ENCODE results near the gene ARF3. TPM values are rescaled to one million over a fixed set of nuclear protein-coding genes. Genes with fewer than 3 reads are reported as not detected.

ARF3 gene
- 79.4 TPM for total RNA-seq
- polyA plus RNA-seq: 10 to 100 TPM; 21.2 to 30.5 (median 23.6) TPM

DNA sequence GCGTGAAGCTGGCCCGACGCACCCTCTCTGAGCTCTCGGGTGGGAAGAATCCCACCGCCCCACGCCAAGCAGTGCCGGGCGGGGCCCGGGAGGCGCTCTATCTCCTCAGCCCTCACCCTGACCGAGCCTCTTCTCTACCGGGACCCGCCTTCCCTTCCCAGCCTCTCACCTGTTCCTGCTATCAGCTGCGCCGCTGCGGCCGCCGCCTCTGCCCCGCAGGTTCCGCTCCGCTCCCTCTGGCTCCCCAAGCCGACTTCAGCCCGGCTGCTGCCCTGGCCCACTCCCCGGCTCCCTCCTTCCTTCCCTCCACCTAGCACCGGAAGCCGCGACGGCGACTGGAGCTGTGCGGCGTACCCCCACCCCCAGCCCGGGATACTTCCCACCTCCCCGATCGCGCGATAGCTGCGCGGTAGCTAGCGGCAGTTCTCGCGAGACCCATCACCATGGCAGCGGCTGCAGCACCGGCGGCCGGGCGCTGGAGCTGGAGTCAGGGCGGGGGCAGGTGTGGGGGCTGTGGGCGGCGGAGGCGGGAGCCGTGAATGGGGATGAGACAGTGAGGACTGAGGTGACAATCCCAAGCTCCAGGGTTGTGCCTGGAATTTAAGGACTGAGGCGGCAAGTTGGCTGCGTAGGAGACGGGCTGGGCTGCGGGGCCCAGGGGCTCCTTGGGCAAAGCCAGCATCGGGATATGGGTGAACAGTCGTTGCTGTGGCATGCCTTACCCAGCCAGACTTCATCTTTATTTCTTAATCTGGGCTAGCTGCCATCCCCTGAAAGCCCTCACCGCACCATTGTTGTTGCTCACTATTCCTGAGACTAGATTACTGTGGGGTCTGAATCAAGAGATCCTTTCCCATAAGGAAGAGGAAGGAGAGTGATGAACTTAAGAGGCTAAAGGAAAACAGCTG, at the start of gene ARF3:
Gene ARF3, minus strand, starts transcription at position 347 of the 908 bp plus-strand sequence. CDS start 16,392 bp downstream, outside the sequence.
- H3K27ac Mint-ChIP-seq: peak within 1 kb of the TSS; percentile 82 to 97 (median 90)
- H3K27ac ChIP-seq (ENCODE audit: insufficient read depth, low read length, poor library complexity, severe bottlenecking): peak within 1 kb of the TSS; percentile 62
- H3K4me3 ChIP-seq (ENCODE audit: low read depth, low read length): peak within 1 kb of the TSS; percentile 76
- peaks cover 25% of the 10 kb centered on the region for H3K27me3 Mint-ChIP-seq
- no peaks in the 10 kb centered on the region for H3K9me3 ChIP-seq (ENCODE audit: control insufficient read depth in 2 of 2, low read length in 2 of 2)
- peaks cover 2% of the 10 kb centered on the region for H3K36me3 ChIP-seq (ENCODE audit: control insufficient read depth, insufficient read depth, low read length)
- peaks cover 13 to 51% (median 35%) of the 10 kb centered on the region in 4 donors for H3K4me1 Mint-ChIP-seq
- peaks cover 11% of the 10 kb centered on the region for H3K27me3 ChIP-seq (ENCODE audit: control insufficient read depth, insufficient read depth, low read length)
- peaks cover 3% of the 10 kb centered on the region for H3K36me3 Mint-ChIP-seq
- H3K4me1 ChIP-seq (ENCODE audit: control insufficient read depth, insufficient read depth, low read length, poor library complexity, severe bottlenecking): peaks cover 26% of the 10 kb centered on the region
- DNase-seq (peak; percentile 91 to 94 (median 92)), ATAC-seq (ENCODE audit: low read depth in 2 of 2) (peak; percentile 93 to 95)
- peak within 1 kb of the TSS; percentile 91 to 100 (median 96) for H3K4me3 Mint-ChIP-seq
- H3K9me3 Mint-ChIP-seq: no peaks in the 10 kb centered on the region

DNA sequence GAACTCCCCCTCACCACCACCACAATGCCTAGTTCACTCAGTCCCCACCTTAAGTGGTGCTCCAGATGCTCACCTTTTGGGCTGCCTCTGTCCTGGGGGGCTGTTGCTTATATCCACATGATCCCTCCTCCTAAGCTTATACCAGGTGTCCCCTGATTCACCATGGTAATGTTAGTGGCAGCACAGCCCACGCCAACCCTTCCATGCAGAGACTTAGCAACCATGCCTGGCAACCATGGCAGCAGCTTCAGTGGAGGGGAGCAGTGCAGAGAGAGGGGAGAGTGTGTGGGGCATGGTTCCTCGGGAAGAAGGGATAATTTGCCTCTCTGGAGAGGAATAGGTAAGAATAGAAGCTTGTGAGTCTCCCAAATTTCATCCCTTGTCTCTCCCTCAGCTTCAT, 43.1 kb upstream of the ARF3 start:
- Histone ChIP-seq H3K9me3 (ENCODE audit: control insufficient read depth in 2 of 2, low read length in 2 of 2) (no peaks in the 10 kb centered on the region), H3K27me3 (ENCODE audit: control insufficient read depth, insufficient read depth, low read length) (peaks cover 17% of the 10 kb centered on the region), H3K27ac (ENCODE audit: insufficient read depth, low read length, poor library complexity, severe bottlenecking) (no peak overlapping the region), H3K4me3 (ENCODE audit: low read depth, low read length) (no peak overlapping the region), H3K36me3 (ENCODE audit: control insufficient read depth, insufficient read depth, low read length) (peaks cover 43% of the 10 kb centered on the region), H3K4me1 (ENCODE audit: control insufficient read depth, insufficient read depth, low read length, poor library complexity, severe bottlenecking) (peaks cover 36% of the 10 kb centered on the region)
- Mint-ChIP-seq H3K4me3 (no peak overlapping the region), H3K27me3 (peaks cover 51% of the 10 kb centered on the region), H3K9me3 (no peaks in the 10 kb centered on the region), H3K27ac (peak overlapping the region in 1 of 3 donors; percentile 51), H3K36me3 (peaks cover 47% of the 10 kb centered on the region), H3K4me1 (peaks cover 0 to 41% (median 18%) of the 10 kb centered on the region in 4 donors)
- ATAC-seq (ENCODE audit: low read depth in 2 of 2): no peak
- no peak for DNase-seq

DNA sequence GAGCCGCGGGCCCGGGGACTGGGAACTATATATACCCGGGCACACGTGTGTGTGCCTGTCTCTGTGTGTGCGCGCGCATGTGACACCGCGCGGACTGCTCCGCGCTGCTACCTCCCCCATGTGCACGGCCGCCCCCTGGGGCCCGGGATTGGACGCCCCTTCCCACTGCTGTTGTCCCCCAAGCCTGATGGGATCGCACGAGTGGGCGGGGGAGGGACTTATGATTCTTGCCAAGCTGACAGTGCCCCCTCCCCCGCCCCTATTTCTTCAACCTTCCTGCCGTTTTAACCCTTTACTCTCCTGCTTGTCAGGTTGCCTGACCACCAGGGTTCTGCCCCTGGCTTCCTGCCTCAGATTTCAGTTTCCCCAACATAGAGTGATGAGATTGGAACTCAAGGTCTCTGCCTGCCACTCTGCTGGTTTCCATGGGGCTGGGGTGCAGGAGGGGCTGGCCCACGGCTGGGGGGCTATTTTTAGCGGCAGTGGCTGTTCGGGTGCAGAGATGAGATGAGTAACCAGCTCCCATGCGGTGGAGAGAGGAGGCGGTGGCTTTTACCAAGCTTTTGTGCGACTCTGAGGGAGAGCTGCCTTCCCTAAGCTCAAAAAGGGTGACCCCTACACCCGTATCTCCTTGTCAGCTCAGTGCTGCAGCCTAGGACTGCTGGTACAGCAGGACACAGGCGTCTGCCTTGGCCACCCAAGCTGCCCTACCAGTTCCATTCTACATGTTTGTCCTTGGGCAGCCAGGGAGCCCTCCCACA, 42.3 kb upstream of the ARF3 start, which contains the start of gene DDN:
Gene DDN, minus strand, starts transcription at position 5 of the 761 bp plus-strand sequence. CDS start 88 bp downstream, outside the sequence.
- ATAC-seq (ENCODE audit: low read depth in 2 of 2) (peak; percentile 45 to 54), DNase-seq (peak; percentile 27 to 53 (median 38))
- Mint-ChIP-seq H3K4me1 (peaks cover 0 to 45% (median 21%) of the 10 kb centered on the region in 4 donors), H3K4me3 (peak within 1 kb of the TSS; percentile 62 to 79 (median 76)), H3K36me3 (peaks cover 39% of the 10 kb centered on the region), H3K9me3 (no peaks in the 10 kb centered on the region), H3K27ac (peak within 1 kb of the TSS in 1 of 3 donors; percentile 51), H3K27me3 (peaks cover 57% of the 10 kb centered on the region)
- Histone ChIP-seq H3K9me3 (ENCODE audit: control insufficient read depth in 2 of 2, low read length in 2 of 2) (no peaks in the 10 kb centered on the region), H3K4me3 (ENCODE audit: low read depth, low read length) (no peak within 1 kb of the TSS), H3K36me3 (ENCODE audit: control insufficient read depth, insufficient read depth, low read length) (peaks cover 36% of the 10 kb centered on the region), H3K4me1 (ENCODE audit: control insufficient read depth, insufficient read depth, low read length, poor library complexity, severe bottlenecking) (peaks cover 41% of the 10 kb centered on the region), H3K27me3 (ENCODE audit: control insufficient read depth, insufficient read depth, low read length) (peaks cover 17% of the 10 kb centered on the region), H3K27ac (ENCODE audit: insufficient read depth, low read length, poor library complexity, severe bottlenecking) (no peak within 1 kb of the TSS)

DNA sequence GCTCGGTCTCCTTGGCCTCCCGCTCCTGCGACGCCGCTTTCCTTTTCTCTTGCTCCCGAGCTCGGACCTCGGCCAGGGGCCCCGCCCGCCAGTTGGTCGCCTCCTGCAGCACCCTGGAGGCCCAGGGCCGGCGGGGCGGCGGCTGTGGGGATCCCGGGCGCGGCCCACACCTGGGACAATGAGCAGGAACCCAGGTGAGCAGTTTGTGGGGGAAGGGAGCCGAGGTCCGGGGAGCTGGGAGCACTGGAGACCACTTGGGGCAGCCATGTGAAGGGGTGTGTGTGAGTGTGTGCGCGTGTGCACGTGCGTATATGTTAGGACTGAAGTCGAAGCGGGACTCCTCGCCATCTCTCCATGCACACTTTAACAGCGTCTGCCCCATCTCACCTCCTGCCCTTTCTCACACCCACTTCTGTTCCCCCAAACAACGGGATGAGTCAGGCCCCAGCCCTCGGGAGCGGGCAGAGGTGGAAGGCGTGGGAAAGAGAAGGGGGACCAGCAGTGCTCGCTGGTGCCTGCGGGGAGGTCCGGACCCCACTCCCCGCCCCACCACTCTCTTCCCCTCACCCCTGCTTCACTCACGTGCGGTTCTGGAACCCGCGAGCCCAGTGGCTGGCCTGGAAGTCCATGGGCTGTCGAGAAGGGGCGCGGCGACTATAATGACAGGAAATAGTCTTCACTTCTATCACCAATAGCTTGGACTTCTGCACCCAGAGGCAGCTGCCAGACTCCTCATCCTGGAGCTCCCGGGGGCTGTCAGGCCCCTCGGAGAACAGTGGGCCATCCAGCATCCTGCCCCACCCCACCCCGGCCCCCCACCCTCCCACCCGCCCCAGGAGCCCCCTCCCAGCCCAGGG, 41.4 kb upstream of the ARF3 start:
- H3K4me3 Mint-ChIP-seq: peak overlapping the region; percentile 35 to 79 (median 68)
- Histone ChIP-seq H3K27ac (ENCODE audit: insufficient read depth, low read length, poor library complexity, severe bottlenecking) (no peak overlapping the region), H3K27me3 (ENCODE audit: control insufficient read depth, insufficient read depth, low read length) (peaks cover 25% of the 10 kb centered on the region), H3K9me3 (ENCODE audit: control insufficient read depth in 2 of 2, low read length in 2 of 2) (no peaks in the 10 kb centered on the region), H3K4me1 (ENCODE audit: control insufficient read depth, insufficient read depth, low read length, poor library complexity, severe bottlenecking) (peaks cover 41% of the 10 kb centered on the region), H3K36me3 (ENCODE audit: control insufficient read depth, insufficient read depth, low read length) (peaks cover 27% of the 10 kb centered on the region), H3K4me3 (ENCODE audit: low read depth, low read length) (no peak overlapping the region)
- peaks cover 33% of the 10 kb centered on the region for H3K36me3 Mint-ChIP-seq
- no peaks in the 10 kb centered on the region for H3K9me3 Mint-ChIP-seq
- H3K27ac Mint-ChIP-seq: no peak overlapping the region
- no peak for DNase-seq
- ATAC-seq (ENCODE audit: low read depth in 2 of 2): peak in 1 of 2 donors; percentile 3
- H3K4me1 Mint-ChIP-seq: peaks cover 0 to 45% (median 21%) of the 10 kb centered on the region in 4 donors
- peaks cover 65% of the 10 kb centered on the region for H3K27me3 Mint-ChIP-seq

DNA sequence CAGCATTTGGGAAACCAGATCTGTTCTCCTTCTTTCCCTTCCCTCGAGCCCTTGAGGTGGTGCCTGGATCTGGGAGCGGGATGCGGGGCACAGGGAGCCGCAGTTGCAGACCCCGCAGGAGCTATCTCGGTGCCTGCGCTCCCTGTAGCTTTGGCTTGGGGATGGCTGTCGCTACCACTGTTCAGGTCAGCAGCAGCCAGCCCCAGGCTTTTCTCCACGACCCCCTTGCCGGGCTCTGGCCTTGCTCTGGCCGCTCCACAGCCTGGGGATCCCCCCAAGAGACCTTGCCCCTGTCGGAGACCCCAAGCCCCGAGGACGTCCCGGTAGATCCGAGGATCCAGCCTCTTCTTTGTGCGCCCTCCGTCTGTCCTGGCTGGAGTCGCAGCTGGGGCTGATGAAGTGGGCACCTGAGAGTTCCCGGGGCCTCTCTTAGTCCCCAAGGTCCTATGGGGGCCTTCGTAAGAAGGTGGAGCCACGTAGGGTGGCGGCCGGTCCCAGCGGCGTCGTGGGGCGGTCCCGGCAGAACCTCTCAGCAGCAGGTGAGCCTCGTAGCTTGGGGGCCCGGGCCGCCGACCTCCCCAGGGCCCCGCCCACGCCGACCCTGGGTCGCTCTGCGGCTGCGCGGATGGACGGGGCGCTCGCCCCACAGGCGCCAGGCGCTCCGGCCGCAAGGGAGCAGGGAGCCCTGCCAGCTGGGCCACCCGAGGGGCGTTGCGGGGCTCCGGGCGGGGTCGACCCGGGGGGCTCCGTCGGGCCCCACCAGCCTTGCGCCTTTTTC, 40.6 kb upstream of the ARF3 start:
- Histone ChIP-seq H3K36me3 (ENCODE audit: control insufficient read depth, insufficient read depth, low read length) (peaks cover 19% of the 10 kb centered on the region), H3K27ac (ENCODE audit: insufficient read depth, low read length, poor library complexity, severe bottlenecking) (no peak overlapping the region), H3K4me3 (ENCODE audit: low read depth, low read length) (no peak overlapping the region), H3K4me1 (ENCODE audit: control insufficient read depth, insufficient read depth, low read length, poor library complexity, severe bottlenecking) (peaks cover 41% of the 10 kb centered on the region), H3K27me3 (ENCODE audit: control insufficient read depth, insufficient read depth, low read length) (peaks cover 30% of the 10 kb centered on the region), H3K9me3 (ENCODE audit: control insufficient read depth in 2 of 2, low read length in 2 of 2) (no peaks in the 10 kb centered on the region)
- H3K4me1 Mint-ChIP-seq: peaks cover 0 to 45% (median 21%) of the 10 kb centered on the region in 4 donors
- peak in 1 of 3 donors; percentile 20 for DNase-seq
- H3K27me3 Mint-ChIP-seq: peaks cover 73% of the 10 kb centered on the region
- H3K9me3 Mint-ChIP-seq: no peaks in the 10 kb centered on the region
- H3K36me3 Mint-ChIP-seq: peaks cover 26% of the 10 kb centered on the region
- no peak overlapping the region for H3K27ac Mint-ChIP-seq
- peak overlapping the region in 3 of 4 donors; percentile 73 to 81 (median 75) for H3K4me3 Mint-ChIP-seq
- no peak for ATAC-seq (ENCODE audit: low read depth in 2 of 2)

DNA sequence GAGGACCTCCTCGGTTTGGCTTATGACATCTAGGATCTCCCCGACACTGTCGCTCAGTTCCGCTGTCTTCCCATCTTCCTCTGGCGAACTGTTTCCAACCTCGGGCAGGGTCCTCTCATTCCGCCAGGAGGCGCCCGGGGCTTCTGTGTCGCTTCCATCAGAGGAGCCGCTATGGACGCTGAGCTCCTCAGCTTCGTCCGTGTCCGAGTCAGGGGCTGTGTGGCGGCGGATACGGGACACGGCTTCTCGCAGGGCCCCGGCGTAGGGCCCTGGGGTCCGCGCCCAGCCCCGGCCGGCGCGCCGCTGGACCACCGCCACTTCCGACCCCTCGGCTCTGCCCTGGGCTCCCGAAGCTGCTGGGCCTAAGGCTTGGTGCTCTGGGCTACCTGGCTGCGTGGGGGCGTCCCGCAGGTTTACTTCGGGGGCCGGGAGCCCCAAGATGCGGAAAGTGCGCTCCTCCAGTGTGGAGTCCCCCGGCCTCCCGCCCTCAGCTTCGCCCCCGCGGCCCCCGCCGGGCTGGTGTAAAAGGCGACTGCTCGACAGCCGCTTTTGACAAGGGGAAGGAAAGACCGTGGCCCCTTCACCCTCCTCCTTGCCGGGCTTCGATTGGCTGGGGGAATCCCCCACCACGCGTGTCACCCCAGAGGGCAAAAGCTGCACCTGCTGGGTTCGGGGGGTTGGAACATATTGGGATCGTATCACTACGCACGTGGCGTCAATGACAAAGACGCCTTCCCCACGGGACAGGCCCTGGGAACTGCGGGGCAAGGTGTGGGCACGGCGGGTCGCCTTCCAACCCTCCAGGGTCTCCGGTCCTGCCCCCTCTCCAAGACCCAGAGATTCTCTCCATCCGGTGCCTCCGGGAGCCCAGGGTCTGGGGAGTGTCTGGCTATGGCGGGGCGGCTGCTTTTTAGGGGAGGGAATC, 39.8 kb upstream of the ARF3 start:
- Mint-ChIP-seq H3K4me1 (peaks cover 0 to 45% (median 20%) of the 10 kb centered on the region in 4 donors), H3K9me3 (no peaks in the 10 kb centered on the region), H3K27ac (peak overlapping the region in 1 of 3 donors; percentile 21), H3K36me3 (peaks cover 17% of the 10 kb centered on the region), H3K27me3 (peaks cover 73% of the 10 kb centered on the region), H3K4me3 (peak overlapping the region; percentile 8 to 81 (median 74))
- Histone ChIP-seq H3K36me3 (ENCODE audit: control insufficient read depth, insufficient read depth, low read length) (peaks cover 11% of the 10 kb centered on the region), H3K9me3 (ENCODE audit: control insufficient read depth in 2 of 2, low read length in 2 of 2) (no peaks in the 10 kb centered on the region), H3K4me3 (ENCODE audit: low read depth, low read length) (no peak overlapping the region), H3K27ac (ENCODE audit: insufficient read depth, low read length, poor library complexity, severe bottlenecking) (no peak overlapping the region), H3K4me1 (ENCODE audit: control insufficient read depth, insufficient read depth, low read length, poor library complexity, severe bottlenecking) (peaks cover 41% of the 10 kb centered on the region), H3K27me3 (ENCODE audit: control insufficient read depth, insufficient read depth, low read length) (peaks cover 31% of the 10 kb centered on the region)
- peak; percentile 52 to 56 (median 54) for DNase-seq
- ATAC-seq (ENCODE audit: low read depth in 2 of 2): peak; percentile 37 to 38

Data from CD4-positive, CD25-positive, alpha-beta regulatory T cell (primary cell).